Skin of body (tissue), 2 donors: Measurements from ENCODE around the gene SLC35F3. TPM values are rescaled to one million over a fixed set of nuclear protein-coding genes. Genes with fewer than 3 reads are reported as not detected.
"Not testable (repeated sequence)": the region's sequence is repeated elsewhere in the genome, so short reads cannot be mapped to it uniquely, and the experiment has no call there.

ENCODE experiments used
- DNase-seq: peaks from one replicate; lab custom pipeline; 2025; lab: John Stamatoyannopoulos, UW
- total RNA-seq: library from RNA; depleted of rRNA; stranded (reverse); fragments of >200 nt; gene quantifications from one replicate; pipeline ENCODE4 v1.2.3, GENCODE V29; 2014

Gene SLC35F3
- total RNA-seq, 1 donor from 2014 or later: 0.79 TPM

- no peak for DNase-seq
Observed at GRCh38 chr1:234246638-234247116, 342.2 kb downstream of the SLC35F3 start.

- not testable (repeated sequence) for DNase-seq
Observed at GRCh38 chr1:234247746-234248145, 343.3 kb downstream of the SLC35F3 start.

- no peak for DNase-seq
Observed at GRCh38 chr1:234250747-234251146, 346.3 kb downstream of the SLC35F3 start.

GRCh38 chr1:234253732-234254131 is 349.3 kb downstream of the SLC35F3 start:
- DNase-seq: no peak

- no peak for DNase-seq
Observed at GRCh38 chr1:234256359-234256758, 351.9 kb downstream of the SLC35F3 start.

- DNase-seq: no peak
Observed at GRCh38 chr1:234258071-234258470, 353.6 kb downstream of the SLC35F3 start.

GRCh38 chr1:234260578-234260977 is 356.1 kb downstream of the SLC35F3 start:
- DNase-seq: no peak

- DNase-seq: no peak
Observed at GRCh38 chr1:234261545-234261944, 357.1 kb downstream of the SLC35F3 start.

GRCh38 chr1:234262007-234262753 is 357.7 kb downstream of the SLC35F3 start:
- DNase-seq: no peak

GRCh38 chr1:234262754-234263105 is 358.3 kb downstream of the SLC35F3 start:
- no peak for DNase-seq

GRCh38 chr1:234264832-234265231 is 360.4 kb downstream of the SLC35F3 start:
- no peak for DNase-seq

GRCh38 chr1:234265321-234265720 is 360.8 kb downstream of the SLC35F3 start:
- DNase-seq: no peak

- no peak for DNase-seq
Observed at GRCh38 chr1:234265861-234266260, 361.4 kb downstream of the SLC35F3 start.

- no peak for DNase-seq
Observed at GRCh38 chr1:234270093-234270492, 365.6 kb downstream of the SLC35F3 start.

- no peak for DNase-seq
Observed at GRCh38 chr1:234270581-234271242, 366.2 kb downstream of the SLC35F3 start.

GRCh38 chr1:234271243-234271606 is 366.7 kb downstream of the SLC35F3 start:
- DNase-seq: no peak

GRCh38 chr1:234272656-234273312 is 368.3 kb downstream of the SLC35F3 start:
- DNase-seq: no peak

GRCh38 chr1:234273981-234274380 is 369.5 kb downstream of the SLC35F3 start:
- DNase-seq: no peak

GRCh38 chr1:234276151-234276788 is 371.8 kb downstream of the SLC35F3 start:
- DNase-seq: no peak

- DNase-seq: no peak
Observed at GRCh38 chr1:234277161-234277868, 372.8 kb downstream of the SLC35F3 start.

GRCh38 chr1:234279021-234279420 is 374.5 kb downstream of the SLC35F3 start:
- DNase-seq: no peak
